Left ventricle myocardium inferior (tissue), 1 donor: ENCODE data around the gene DIAPH2. TPM values are rescaled to one million over a fixed set of nuclear protein-coding genes. Genes with fewer than 3 reads are reported as not detected.

Experiments used
- DNase-seq: peaks from one replicate; pipeline ENCODE4 v3.0.0-alpha.2; 2020
- H3K27ac ChIP-seq: fragments of 200-600 bp; replicated peaks from 2 replicates; pipeline ENCODE4 v1.8.0; 2021
- H3K27me3 ChIP-seq: fragments of 200-600 bp; 2 replicates; pipeline ENCODE4 v1.8.0; 2021; ENCODE audit warnings: low read depth
- H3K36me3 ChIP-seq: fragments of 200-600 bp; 2 replicates; pipeline ENCODE4 v1.8.0; 2021
- H3K4me1 ChIP-seq: fragments of 200-600 bp; 2 replicates; pipeline ENCODE4 v1.8.0; 2021
- H3K4me3 ChIP-seq: fragments of 200-600 bp; 2 replicates; pipeline ENCODE4 v1.8.0; 2021; ENCODE audit warnings: mild to moderate bottlenecking, moderate library complexity
- H3K9me3 ChIP-seq: fragments of 200-600 bp; replicated peaks from 2 replicates; pipeline ENCODE4 v1.8.0; 2021
- intact Hi-C: fragments of 100-400 bp; cut with micrococcal nuclease; formaldehyde crosslinking; loops from one replicate; pipeline ENCODE4 v1.11.0; 2022
- total RNA-seq: library from RNA; stranded (reverse); fragmentation: NEBNext Ultra II Directional; extraction: Animal tissue kit (Norgen Biotek cat#: 25700); gene quantifications from one replicate; pipeline ENCODE4 v1.2.1, GENCODE V29; 2021
- TF ChIP-seq, protein P1 (sequence below): fragments of 200-600 bp; IDR thresholded peaks from 2 replicates; pipeline ENCODE4 v1.8.0; 2021; ENCODE audit warnings: antibody characterized with exemption, mild to moderate bottlenecking, borderline replicate concordance
- donor health status: DM: no; HTN: yes; CAD: no; lungs with severe emphysema.

The DIAPH2 gene
- total RNA-seq, 1 donor from 2014 or later = 9.3 TPM

- H3K9me3 ChIP-seq = no peaks in the 10 kb centered on the region
- H3K4me1 ChIP-seq = no peaks in the 10 kb centered on the region
- intact Hi-C loops = no loop called here
- H3K36me3 ChIP-seq = no peaks in the 10 kb centered on the region
- no peaks in the 10 kb centered on the region for H3K27me3 ChIP-seq
- no peak overlapping the region for H3K4me3 ChIP-seq
- TF ChIP-seq, protein P1, sequence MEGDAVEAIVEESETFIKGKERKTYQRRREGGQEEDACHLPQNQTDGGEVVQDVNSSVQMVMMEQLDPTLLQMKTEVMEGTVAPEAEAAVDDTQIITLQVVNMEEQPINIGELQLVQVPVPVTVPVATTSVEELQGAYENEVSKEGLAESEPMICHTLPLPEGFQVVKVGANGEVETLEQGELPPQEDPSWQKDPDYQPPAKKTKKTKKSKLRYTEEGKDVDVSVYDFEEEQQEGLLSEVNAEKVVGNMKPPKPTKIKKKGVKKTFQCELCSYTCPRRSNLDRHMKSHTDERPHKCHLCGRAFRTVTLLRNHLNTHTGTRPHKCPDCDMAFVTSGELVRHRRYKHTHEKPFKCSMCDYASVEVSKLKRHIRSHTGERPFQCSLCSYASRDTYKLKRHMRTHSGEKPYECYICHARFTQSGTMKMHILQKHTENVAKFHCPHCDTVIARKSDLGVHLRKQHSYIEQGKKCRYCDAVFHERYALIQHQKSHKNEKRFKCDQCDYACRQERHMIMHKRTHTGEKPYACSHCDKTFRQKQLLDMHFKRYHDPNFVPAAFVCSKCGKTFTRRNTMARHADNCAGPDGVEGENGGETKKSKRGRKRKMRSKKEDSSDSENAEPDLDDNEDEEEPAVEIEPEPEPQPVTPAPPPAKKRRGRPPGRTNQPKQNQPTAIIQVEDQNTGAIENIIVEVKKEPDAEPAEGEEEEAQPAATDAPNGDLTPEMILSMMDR = no peak
- DNase-seq = no peak
- H3K27ac ChIP-seq = no peak overlapping the region
Measured at GRCh38 chrX:97399400-97399799, 714.8 kb downstream of the DIAPH2 start.

GRCh38 chrX:97400492-97400891 lies 715.9 kb downstream of the DIAPH2 start:
- no peaks in the 10 kb centered on the region for H3K9me3 ChIP-seq
- H3K4me1 ChIP-seq = no peaks in the 10 kb centered on the region
- H3K4me3 ChIP-seq = no peak overlapping the region
- DNase-seq = no peak
- TF ChIP-seq, protein P1 = no peak
- H3K27me3 ChIP-seq = no peaks in the 10 kb centered on the region
- intact Hi-C loops = no loop called here
- no peaks in the 10 kb centered on the region for H3K36me3 ChIP-seq
- no peak overlapping the region for H3K27ac ChIP-seq

- no peaks in the 10 kb centered on the region for H3K4me1 ChIP-seq
- no peak overlapping the region for H3K4me3 ChIP-seq
- no peaks in the 10 kb centered on the region for H3K36me3 ChIP-seq
- TF ChIP-seq, protein P1 = no peak
- no peaks in the 10 kb centered on the region for H3K27me3 ChIP-seq
- H3K9me3 ChIP-seq = no peaks in the 10 kb centered on the region
- no peak for DNase-seq
- no peak overlapping the region for H3K27ac ChIP-seq
- intact Hi-C loops = no loop called here
Measured at GRCh38 chrX:97401154-97401553, 716.5 kb downstream of the DIAPH2 start.

DNA sequence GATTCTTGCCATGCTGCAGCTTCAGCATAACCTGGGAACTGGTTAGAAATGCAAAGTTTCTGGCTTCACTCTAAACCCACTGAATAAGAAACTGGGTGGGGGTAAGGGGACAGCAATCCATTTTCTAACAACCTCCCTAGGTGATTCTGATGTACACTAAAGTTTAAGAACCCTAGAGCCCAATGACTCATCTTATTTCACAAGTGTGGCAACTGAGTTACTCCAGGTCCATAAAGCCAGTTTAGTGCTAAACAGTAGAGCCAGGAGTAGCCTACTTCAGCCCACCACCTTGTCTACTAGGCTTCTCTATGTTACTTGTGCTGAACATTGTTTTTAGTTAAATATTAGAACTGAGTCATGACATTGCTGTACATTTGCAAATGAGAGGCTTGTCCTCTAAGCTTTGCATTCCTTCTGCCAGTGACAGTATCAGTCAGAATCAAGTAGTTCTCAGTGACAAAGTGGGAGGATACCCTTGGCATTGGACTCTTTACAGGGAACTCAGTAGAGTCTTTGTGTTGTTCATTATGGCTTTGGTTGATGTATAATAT lies 717.0 kb downstream of the DIAPH2 start:
- peak overlapping the region; percentile 30 for H3K27ac ChIP-seq
- no peak overlapping the region for H3K4me3 ChIP-seq
- TF ChIP-seq, protein P1 = no peak
- H3K27me3 ChIP-seq = no peaks in the 10 kb centered on the region
- H3K4me1 ChIP-seq = no peaks in the 10 kb centered on the region
- no peaks in the 10 kb centered on the region for H3K9me3 ChIP-seq
- DNase-seq = no peak
- H3K36me3 ChIP-seq = no peaks in the 10 kb centered on the region
- intact Hi-C loops = no loop called here

- Histone ChIP-seq H3K27me3 (no peaks in the 10 kb centered on the region), H3K36me3 (no peaks in the 10 kb centered on the region), H3K27ac (peak overlapping the region; percentile 48), H3K4me3 (no peak overlapping the region), H3K9me3 (no peaks in the 10 kb centered on the region), H3K4me1 (no peaks in the 10 kb centered on the region)
- no peak for DNase-seq
- intact Hi-C loops = no loop called here
- TF ChIP-seq, protein P1 = no peak
Measured at GRCh38 chrX:97402333-97402732, 717.7 kb downstream of the DIAPH2 start.
